Astrocyte of the hippocampus (primary cell): ENCODE measurements around the gene LRRC37A.
"Not testable (repeated sequence)": the region's sequence is repeated elsewhere in the genome, so short reads cannot be mapped to it uniquely, and the experiment has no call there.

Source experiments
- DNase-seq: peaks from one replicate; pipeline ENCODE4 v3.0.0; 2011; ENCODE audit warnings: low read depth, low spot score

LRRC37A gene

DNA sequence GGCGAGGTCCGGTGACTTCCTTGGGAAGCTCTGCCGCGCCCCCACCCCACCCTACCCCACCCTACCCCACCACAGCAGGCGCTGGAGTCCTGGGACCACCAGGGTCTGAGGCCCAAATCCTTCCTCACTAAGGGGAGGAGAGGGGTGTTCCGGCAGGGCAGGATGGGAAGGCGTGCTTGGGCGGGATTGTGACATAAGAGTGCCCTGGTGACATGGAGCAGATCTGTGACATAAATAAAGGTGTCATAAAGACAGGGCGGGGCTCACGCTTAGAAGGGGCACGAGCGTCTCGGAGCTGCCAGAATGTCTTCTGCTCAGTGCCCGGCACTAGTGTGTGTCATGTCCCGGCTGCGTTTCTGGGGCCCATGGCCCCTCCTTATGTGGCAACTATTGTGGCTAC, at the start of gene LRRC37A:
LRRC37A (plus strand) TSS at position 301 of the 400 bp plus-strand sequence; CDS start at position 304, 3 bp downstream.
- DNase-seq, result not testable (repeated sequence)

DNA sequence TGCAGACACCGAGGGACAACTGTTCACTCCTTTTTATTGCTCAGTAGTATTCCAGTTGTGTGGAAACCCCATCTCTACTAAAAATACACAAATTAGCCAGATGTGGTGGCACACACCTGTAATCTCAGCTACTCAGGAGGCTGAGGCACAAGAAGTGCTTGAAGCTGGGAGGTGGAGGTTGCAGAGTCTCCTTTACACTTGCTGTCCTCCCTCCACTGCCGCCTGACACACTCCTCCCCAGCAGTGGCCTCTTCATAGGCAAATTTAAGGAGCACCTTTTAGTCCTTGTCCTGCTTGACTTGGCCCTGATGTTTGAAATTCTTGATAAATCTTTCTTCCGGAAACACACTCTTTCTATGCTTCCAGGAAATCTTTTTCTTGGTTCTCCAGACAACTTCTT, 45.8 kb upstream of the LRRC37A start:
- not testable (repeated sequence) for DNase-seq

GRCh38 chr17:46252804-46253203, 42.1 kb upstream of the LRRC37A start:
- DNase-seq, result not testable (repeated sequence)

DNA sequence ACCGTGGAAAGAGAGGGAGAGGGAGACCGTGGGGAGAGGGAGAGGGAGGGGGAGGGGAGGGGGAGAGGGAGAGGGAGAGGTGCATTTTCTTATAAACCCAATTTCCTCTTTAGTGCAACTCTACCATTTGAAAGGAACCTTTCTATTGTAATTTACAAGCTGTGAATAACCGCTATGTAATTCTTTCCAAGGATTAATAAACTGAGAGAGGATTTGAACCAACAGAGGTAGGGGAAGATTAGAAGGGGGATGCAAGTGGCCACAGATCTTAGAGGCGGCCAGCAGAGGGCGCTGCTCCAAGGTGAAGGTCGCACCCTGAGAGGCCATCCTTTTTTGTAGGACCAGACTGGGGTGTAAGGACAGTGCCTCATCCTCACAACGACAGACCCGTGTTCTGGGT, 41.2 kb upstream of the LRRC37A start:
- not testable (repeated sequence) for DNase-seq

DNA sequence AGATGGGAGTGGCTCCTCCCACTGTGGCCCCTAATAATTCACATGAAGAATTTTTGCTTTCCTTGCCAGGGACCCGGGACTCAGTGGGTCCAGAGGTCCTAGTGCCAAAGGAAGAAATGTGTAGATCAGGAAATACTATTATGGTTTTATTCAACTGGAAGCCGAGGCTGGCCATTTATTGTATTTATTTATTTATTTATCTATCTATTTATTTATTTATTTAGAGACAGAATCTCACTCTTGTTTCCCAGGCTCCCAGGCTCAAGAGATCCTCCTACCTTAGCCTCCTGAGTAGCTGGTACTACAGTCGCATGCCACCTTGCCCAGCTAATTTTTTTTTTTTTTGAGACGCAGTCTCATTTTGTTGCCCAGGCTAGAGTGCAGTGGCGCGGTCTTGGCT, 40.7 kb upstream of the LRRC37A start:
- not testable (repeated sequence) for DNase-seq

- DNase-seq, result not testable (repeated sequence)
Measured at GRCh38 chr17:46256369-46256768, 38.6 kb upstream of the LRRC37A start.

DNA sequence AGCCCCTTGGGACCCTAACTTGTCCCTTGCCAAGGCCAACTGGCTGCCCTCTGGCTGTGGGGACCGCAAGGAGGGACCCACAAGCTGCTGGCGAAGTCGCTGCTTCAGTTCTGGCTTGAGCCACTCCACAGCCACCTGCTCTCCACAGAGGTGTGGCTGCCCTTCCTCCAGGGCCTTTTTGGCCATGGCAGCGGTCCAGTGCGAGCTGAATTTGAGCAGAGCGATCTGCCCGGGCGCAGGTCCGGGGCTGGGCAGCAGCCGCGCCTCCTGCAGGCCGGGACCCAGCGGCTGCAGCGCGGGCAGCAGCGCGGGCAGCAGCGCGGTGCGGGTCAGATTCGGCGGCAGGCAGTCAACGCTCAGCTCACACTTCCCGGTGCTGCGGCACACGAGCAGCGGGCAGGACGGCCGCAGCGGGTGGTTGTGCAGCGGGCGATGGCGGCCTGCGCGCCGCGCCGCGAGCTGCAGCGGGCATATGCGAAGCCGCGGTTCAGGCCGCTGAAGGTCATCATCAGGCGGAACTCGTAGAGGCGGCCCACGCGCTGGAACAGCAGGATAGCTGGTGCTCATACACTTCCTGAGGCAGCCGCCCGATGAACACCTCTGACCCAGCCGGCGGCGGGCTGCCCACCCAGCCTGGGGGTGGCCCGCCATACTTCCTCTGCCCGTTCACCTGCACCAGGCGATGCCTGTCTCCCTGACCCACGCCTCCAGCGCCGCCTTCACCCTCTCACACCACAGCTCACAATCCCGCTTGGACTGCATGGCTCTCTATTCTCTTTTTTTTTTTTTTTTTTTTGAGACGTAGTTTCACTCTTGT, 34.9 kb upstream of the LRRC37A start:
- DNase-seq, result peak; percentile 33

GRCh38 chr17:46262271-46262670, 32.7 kb upstream of the LRRC37A start:
- no peak for DNase-seq

- peak; percentile 72 for DNase-seq
Measured at GRCh38 chr17:46264456-46265198, 30.3 kb upstream of the LRRC37A start.

- not testable (repeated sequence) for DNase-seq
Measured at GRCh38 chr17:46266063-46266655, 28.8 kb upstream of the LRRC37A start.

DNA sequence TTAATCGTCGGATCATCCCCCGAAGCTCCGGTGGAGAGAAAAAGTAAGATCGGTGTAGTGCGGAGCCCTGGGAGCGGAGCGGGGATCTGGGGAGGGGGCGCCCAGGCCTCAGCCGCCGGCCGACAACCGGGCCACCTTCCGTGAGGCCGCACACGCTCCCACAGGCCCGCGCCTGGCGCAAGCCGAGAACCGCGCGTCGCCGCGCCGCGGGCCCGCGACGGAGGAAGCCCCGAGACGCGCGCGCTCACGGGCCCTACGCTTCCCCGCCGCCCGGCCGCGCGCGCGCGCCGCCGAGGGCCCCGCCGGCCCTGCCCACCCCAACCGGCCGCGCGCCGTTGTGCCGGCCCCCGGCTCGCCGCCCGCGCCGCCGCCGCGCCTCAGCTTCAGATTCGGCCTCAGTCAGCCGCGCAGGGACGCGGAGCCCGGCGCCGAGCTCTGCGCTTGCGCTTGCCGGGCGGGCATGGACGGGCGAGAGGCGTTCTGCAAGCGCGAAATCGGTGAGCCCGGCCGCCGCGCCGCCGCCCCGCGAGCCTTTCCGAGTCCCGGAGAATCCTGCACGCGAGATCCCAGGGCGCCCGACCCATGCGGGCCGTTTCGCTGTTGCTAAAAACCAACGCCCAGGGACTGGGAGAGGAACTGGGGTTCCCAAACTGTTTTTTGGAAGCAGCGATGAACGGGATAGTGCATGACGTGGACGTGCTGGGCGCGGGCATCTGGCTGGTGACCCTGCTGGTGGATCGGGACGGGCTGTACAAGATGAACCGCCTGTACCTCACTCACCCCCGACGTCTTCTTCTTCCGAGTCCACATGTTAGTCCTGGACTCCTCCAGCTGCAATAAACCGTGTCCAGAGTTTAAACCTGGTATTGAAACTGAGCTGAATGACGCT, 28.0 kb upstream of the LRRC37A start:
- peak; percentile 98 for DNase-seq

- DNase-seq, result no peak
Measured at GRCh38 chr17:46270032-46270431, 24.9 kb upstream of the LRRC37A start.

GRCh38 chr17:46273541-46274236, 21.2 kb upstream of the LRRC37A start:
- no peak for DNase-seq

GRCh38 chr17:46274238-46274637, 20.7 kb upstream of the LRRC37A start:
- no peak for DNase-seq

- DNase-seq, result not testable (repeated sequence)
Measured at GRCh38 chr17:46276728-46277479, 18.0 kb upstream of the LRRC37A start.

DNA sequence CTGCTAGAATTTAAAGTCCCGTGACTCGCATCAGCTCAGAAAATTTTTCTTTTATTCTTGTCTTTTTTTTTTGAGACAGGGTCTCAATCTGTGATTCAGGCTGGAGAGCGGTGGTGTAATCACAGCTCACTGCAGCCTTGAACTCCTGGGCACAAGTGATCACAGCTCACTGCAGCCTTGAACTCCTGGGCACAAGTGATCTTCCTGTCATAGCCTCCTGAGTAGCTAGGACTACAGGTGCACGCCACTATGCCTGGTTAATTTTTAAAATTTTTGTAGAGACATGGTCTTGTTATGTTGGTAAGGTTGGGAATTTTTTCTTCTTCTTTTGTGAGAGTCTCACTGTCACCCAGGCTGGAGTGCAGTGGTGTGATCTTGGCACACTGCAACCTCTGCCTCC, 13.6 kb upstream of the LRRC37A start:
- DNase-seq, result not testable (repeated sequence)

DNA sequence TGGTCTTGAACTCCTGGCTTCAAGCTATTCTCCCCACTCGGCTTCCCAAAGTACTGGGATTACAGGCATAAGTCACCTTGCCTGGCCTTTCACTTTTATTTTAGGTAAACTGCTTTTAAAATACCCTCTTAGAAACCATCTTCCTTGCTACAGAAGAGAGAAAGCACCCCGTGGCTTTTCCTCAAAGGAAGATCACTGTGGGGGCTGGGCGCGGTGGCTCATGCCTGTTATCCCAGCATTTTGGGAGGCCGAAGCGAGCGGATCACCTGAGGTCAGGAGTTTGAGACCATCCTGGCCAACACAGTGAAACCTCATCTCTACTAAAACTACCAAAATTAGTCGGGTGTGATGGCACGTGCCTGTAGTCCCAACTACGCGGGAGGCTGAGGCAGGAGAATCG, 12.3 kb upstream of the LRRC37A start:
- not testable (repeated sequence) for DNase-seq

GRCh38 chr17:46284467-46284866, 10.5 kb upstream of the LRRC37A start:
- DNase-seq, result not testable (repeated sequence)

GRCh38 chr17:46285500-46285899, 9.4 kb upstream of the LRRC37A start:
- not testable (repeated sequence) for DNase-seq

- DNase-seq, result peak; percentile 46
Measured at GRCh38 chr17:46286764-46287221, 8.1 kb upstream of the LRRC37A start.
